Fibroblast of the aortic adventitia (primary cell): ENCODE results near the gene MED16. TPM values are rescaled to one million over a fixed set of nuclear protein-coding genes. Genes with fewer than 3 reads are reported as not detected.

Source experiments
- DNase-seq: peaks from one replicate; pipeline ENCODE4 v3.0.0-alpha.2; 2010; ENCODE audit warnings: low read depth
- H3K4me3 ChIP-seq: 2 replicates; pipeline ENCODE4 v1.5.1; 2011; ENCODE audit warnings: low read depth, mild to moderate bottlenecking, control low read depth, low read length, moderate library complexity
- CTCF ChIP-seq: IDR thresholded peaks from 2 replicates; pipeline ENCODE4 v1.5.1; 2011; ENCODE audit warnings: mild to moderate bottlenecking, low read length, control low read depth, inconsistent platforms; ENCODE audit not compliant: insufficient read depth
- total RNA-seq: library from RNA; depleted of rRNA; stranded (reverse); fragments of >200 nt; gene quantifications from 2 replicates; pipeline ENCODE4 v1.2.3, GENCODE V29; 2012; ENCODE audit warnings: low replicate concordance

MED16 gene
- total RNA-seq, 1 donor, result 24.5 TPM

GRCh38 chr19:916645-917322, 23.8 kb upstream of the MED16 start:
- H3K4me3 ChIP-seq, result no peak overlapping the region
- no peak for TF ChIP-seq CTCF
- DNase-seq, result no peak

- peak; percentile 42 for DNase-seq
- no peak for TF ChIP-seq CTCF
Measured at GRCh38 chr19:913080-913748, 20.2 kb upstream of the MED16 start, which contains the start of gene R3HDM4. R3HDM4 (minus strand) TSS chr19:913219; CDS start chr19:913157, 62 bp downstream.

GRCh38 chr19:912181-913079, 19.4 kb upstream of the MED16 start:
- DNase-seq, result no peak
- H3K4me3 ChIP-seq, result peak overlapping the region; percentile 71
- TF ChIP-seq CTCF, result no peak

More at GRCh38 chr19:913080-913748, 20.2 kb upstream of the MED16 start, which contains the start of gene R3HDM4:
- peak within 1 kb of the TSS; percentile 71 for H3K4me3 ChIP-seq

GRCh38 chr19:911197-912033, 18.4 kb upstream of the MED16 start:
- no peak for TF ChIP-seq CTCF
- H3K4me3 ChIP-seq, result peak overlapping the region; percentile 33
- DNase-seq, result no peak

GRCh38 chr19:907183-907853, 14.3 kb upstream of the MED16 start:
- TF ChIP-seq CTCF, result no peak
- no peak for DNase-seq
- no peak overlapping the region for H3K4me3 ChIP-seq
